Right atrium auricular region (tissue), 2 donors: ENCODE measurements around the gene DLGAP1. TPM values are rescaled to one million over a fixed set of nuclear protein-coding genes. Genes with fewer than 3 reads are reported as not detected.

Experiments used
- DNase-seq: peaks from one replicate; pipeline ENCODE4 v3.0.0-alpha.2; 2019; ENCODE audit warnings: low spot score
- H3K27ac ChIP-seq, 2 donors: fragments of 200-600 bp; sonication (generic); 1 replicate in 1 of 2; 2 replicates in 1 of 2; pipeline ENCODE4 v1.5.1; 2016 to 2019
- H3K27me3 ChIP-seq, 2 donors: fragments of 200-600 bp; sonication (generic); one replicate each; pipeline versions ENCODE4 v1.5.1 to v1.6.0; 2017 to 2019
- H3K36me3 ChIP-seq: fragments of 200-600 bp; sonication (generic); one replicate; pipeline ENCODE4 v1.5.1; 2016
- H3K4me1 ChIP-seq, 2 donors: fragments of 200-600 bp; sonication (generic); one replicate each; pipeline versions ENCODE4 v1.5.1 to v1.6.0; 2017 to 2019
- H3K4me3 ChIP-seq, 2 donors: fragments of 200-600 bp; sonication (generic); 1 replicate in 1 of 2; 2 replicates in 1 of 2; pipeline ENCODE4 v1.5.1; 2017 to 2019; ENCODE audit warnings: mild to moderate bottlenecking in 1 of 2, moderate library complexity in 1 of 2
- H3K9me3 ChIP-seq, 2 donors: fragments of 200-600 bp; sonication (generic); one replicate each; pipeline ENCODE4 v1.5.1; 2019
- CTCF ChIP-seq, 2 donors: fragments of 200-600 bp; sonication (generic); IDR thresholded peaks; one replicate each; pipeline ENCODE4 v1.5.1; 2019; ENCODE audit warnings: antibody characterized with exemption in 2 of 2
- total RNA-seq, 2 donors: library from RNA; depleted of rRNA; stranded (reverse); fragments of >200 nt; gene quantifications; one replicate each; pipeline ENCODE4 v1.1.0, GENCODE V29; 2016

The DLGAP1 gene
- total RNA-seq, 2 donors from 2014 or later: 0.56 to 1.1 TPM

- no peak for DNase-seq
- no peak overlapping the region for H3K4me3 ChIP-seq
- no peaks in the 10 kb centered on the region for H3K36me3 ChIP-seq
- H3K9me3 ChIP-seq: no peaks in the 10 kb centered on the region
- no peak for TF ChIP-seq CTCF (IDR thresholded peaks at IDR 0.05)
- H3K27ac ChIP-seq: no peak overlapping the region
- no peaks in the 10 kb centered on the region for H3K4me1 ChIP-seq
- H3K27me3 ChIP-seq: no peaks in the 10 kb centered on the region
Observed at GRCh38 chr18:4286256-4286655, 168.9 kb downstream of the DLGAP1 start.

GRCh38 chr18:4285525-4285924 is 169.6 kb downstream of the DLGAP1 start:
- Histone ChIP-seq H3K4me1 (no peaks in the 10 kb centered on the region), H3K27ac (no peak overlapping the region), H3K9me3 (no peaks in the 10 kb centered on the region), H3K36me3 (no peaks in the 10 kb centered on the region), H3K27me3 (no peaks in the 10 kb centered on the region), H3K4me3 (no peak overlapping the region)
- no peak for TF ChIP-seq CTCF (IDR thresholded peaks at IDR 0.05)
- DNase-seq: no peak

- Histone ChIP-seq H3K27me3 (no peaks in the 10 kb centered on the region), H3K36me3 (no peaks in the 10 kb centered on the region), H3K4me3 (no peak overlapping the region), H3K27ac (no peak overlapping the region), H3K9me3 (no peaks in the 10 kb centered on the region), H3K4me1 (no peaks in the 10 kb centered on the region)
- TF ChIP-seq CTCF (IDR thresholded peaks at IDR 0.05): no peak
- DNase-seq: no peak
Observed at GRCh38 chr18:4284528-4284927, 170.6 kb downstream of the DLGAP1 start.

- H3K4me1 ChIP-seq: no peaks in the 10 kb centered on the region
- TF ChIP-seq CTCF (IDR thresholded peaks at IDR 0.05): no peak
- H3K27me3 ChIP-seq: no peaks in the 10 kb centered on the region
- no peaks in the 10 kb centered on the region for H3K9me3 ChIP-seq
- H3K27ac ChIP-seq: no peak overlapping the region
- DNase-seq: no peak
- no peak overlapping the region for H3K4me3 ChIP-seq
- no peaks in the 10 kb centered on the region for H3K36me3 ChIP-seq
Observed at GRCh38 chr18:4283746-4284291, 171.3 kb downstream of the DLGAP1 start.

GRCh38 chr18:4282954-4283353 is 172.2 kb downstream of the DLGAP1 start:
- no peaks in the 10 kb centered on the region for H3K4me1 ChIP-seq
- DNase-seq: no peak
- no peaks in the 10 kb centered on the region for H3K27me3 ChIP-seq
- no peaks in the 10 kb centered on the region for H3K9me3 ChIP-seq
- H3K27ac ChIP-seq: no peak overlapping the region
- no peaks in the 10 kb centered on the region for H3K36me3 ChIP-seq
- TF ChIP-seq CTCF (IDR thresholded peaks at IDR 0.05): no peak
- no peak overlapping the region for H3K4me3 ChIP-seq

GRCh38 chr18:4276953-4277585 is 178.0 kb downstream of the DLGAP1 start:
- no peak for DNase-seq

More at GRCh38 chr18:4276953-4277585, 178.0 kb downstream of the DLGAP1 start:
- H3K27me3 ChIP-seq: no peaks in the 10 kb centered on the region
- H3K4me3 ChIP-seq: no peak overlapping the region
- H3K4me1 ChIP-seq: no peaks in the 10 kb centered on the region
- no peak for TF ChIP-seq CTCF (IDR thresholded peaks at IDR 0.05)
- H3K27ac ChIP-seq: no peak overlapping the region
- no peaks in the 10 kb centered on the region for H3K9me3 ChIP-seq
- no peaks in the 10 kb centered on the region for H3K36me3 ChIP-seq
